Measurements from ENCODE around the gene ERBIN.
"Not testable (repeated sequence)": the region's sequence is repeated elsewhere in the genome, so short reads cannot be mapped to it uniquely, and the experiment has no call there.

The ERBIN gene

DNA sequence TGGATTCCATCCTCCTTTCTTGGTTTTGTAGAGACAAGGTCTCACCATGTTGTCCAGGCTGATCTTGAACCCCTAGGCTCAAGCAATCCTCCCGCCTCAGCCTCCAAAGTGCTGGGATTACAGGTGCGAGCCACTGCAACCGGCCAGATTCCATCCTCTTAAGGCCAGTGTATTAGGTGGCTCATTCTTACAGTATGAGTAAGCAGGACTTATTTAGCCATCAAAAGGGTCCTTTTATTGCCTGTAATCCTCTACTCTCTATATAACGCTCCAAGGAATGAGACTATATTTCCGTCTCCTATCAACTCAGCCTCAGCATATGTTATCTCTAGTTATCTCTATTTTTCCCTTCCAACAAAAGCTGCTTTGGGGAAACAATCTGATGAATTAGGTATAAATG, 3.0 kb upstream of the ERBIN start:
- DNase-seq: no peak

DNA sequence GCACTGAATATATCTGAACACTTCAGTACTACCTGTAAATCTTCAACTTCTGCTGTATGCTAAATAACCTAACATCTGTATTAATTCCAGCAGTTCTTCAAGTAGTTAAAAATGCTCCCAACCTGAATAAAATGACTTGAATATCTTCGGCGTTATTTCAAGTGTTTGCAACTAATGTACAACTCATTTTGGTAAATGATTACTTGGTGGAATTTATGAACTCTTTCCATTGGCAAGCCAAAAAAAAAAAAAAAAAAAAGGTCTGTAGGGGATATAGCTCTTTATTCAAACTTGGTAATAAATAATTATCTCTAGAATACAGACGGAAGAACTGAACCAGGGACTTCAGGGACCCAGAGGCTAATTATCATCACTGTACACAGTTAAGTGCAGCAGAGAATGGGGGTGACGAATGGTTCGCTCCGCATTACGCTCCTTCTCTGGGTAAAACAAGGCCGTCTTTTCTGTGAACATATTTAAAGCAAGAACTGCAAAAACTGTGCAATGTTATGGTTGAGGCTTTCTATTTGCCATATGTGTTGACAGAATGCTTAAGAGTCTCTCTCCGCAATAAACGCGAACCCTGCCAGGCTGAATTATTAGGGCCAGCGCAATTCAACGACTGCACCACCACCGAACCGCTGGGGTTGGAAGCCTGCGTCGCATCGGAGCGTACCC, 1.9 kb upstream of the ERBIN start:
- no peak for DNase-seq

DNA sequence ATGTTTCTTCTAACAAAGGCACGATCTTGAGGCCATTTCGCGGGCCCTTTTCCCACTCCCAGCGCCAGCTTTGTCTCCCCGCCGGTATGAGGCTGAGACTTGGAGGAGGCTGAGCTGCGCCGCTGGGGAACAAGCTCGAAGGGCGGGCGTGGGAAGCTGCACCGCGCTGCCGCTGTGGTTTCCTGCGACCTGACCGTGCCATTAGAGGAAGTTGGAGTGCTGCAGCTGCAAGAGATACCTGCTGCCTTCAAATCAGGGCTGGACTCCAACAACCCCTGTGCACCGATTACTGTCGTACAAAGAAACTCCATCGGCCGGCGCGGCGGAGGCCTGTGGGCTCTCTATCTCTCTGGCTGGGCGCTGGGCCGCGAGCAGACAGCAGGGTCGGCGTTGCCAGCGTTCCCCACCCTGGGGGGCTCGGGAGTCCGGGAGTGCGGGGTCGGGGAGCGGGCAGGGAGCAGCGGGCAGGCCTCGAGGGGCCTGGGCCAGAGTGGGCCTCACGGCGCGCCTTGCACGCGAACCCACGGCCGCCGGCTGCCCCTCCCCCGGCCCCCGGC, 1.3 kb upstream of the ERBIN start:
- DNase-seq: peak; percentile 61

DNA sequence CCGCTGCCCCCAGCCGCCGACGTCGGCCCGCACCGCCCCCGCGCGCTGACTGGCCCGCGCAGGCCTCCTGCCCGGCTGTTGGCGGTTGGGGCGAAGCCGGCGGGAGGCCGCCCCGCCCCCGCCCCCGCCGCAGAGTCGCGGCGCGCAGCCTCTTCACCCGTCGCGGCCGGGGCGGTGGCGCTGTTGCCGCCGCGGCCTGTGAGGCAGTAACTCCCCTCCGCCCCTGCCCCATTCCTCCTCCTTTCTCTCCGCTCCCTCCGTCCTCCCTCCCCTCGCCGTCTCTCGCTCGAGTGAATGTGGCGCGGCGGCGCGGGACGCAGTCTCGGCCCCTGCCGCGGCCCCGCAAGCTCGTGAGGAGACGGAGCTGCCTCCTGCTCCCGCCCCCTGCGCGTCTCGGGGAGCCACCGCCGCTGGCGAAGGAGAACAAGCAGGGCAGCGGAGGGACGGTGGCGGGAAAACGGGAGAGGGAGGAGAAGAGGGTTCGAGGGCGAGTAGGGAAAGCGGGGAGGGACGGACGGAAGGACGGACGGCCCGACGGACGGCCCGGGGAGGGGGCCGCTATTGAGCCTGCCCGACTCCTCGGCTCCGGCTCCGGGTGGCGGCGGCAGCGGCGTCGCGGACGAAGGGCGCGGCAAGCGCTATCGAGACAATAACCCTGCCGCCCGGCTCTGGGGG, 637 bp upstream of the ERBIN start:
- peak; percentile 75 for DNase-seq

DNA sequence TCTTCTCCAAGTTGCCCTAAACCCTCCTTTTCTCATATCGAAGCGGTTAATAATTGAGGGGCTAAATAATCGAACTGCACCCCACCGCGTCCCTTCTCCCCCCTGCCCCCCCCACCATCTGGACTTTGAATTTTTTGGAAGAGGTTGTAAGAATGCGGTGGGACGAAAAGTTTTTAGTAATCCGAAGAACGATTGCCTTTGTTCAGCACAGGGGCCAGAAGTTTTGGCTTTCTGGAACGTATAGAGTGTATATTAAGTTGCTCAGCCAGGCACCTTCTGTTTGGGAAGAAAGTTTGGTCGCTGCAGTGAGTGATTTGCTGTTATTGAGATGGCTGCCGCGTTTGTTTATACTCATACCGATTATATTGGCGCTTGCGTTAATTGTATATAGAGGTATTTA, 518 bp downstream of the ERBIN start:
- no peak for DNase-seq

DNA sequence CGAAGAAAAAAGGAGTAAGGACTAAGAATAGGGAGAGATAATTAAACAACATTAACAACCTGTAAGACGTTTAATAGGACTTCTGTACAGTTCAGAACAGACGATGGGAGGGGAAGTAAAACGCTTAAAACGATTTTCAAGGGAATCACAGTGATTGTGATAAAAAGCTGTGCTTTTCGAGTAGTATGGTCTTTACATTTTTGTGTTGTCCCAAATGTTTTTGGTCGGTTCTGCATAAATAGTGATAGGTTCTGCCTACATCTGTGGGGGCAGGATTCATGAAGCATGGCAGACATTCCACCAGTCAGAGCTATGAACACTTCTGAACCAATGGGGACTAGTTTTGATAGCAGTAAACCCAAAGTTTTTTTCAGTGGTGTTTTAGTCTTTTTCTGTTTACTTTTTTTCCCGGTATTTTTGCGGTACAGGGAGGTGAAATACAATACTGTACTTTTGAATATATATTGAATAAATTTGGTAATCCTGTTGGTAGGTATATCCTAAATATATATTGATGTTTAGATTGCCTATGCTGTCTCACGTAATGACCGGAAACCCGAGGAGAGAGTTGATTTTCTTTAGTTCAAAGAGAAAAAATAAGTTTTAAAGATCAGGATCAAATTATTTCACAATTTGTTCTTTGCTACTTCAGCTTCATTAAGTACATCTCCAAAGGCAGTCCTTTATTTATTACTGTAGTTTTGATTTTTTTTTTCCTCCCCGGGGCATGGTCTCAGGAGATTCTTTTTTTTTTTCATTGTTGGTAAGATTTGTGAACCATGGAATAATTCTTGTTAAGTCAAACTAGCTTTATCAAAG, 1.3 kb downstream of the ERBIN start:
- DNase-seq: no peak

DNA sequence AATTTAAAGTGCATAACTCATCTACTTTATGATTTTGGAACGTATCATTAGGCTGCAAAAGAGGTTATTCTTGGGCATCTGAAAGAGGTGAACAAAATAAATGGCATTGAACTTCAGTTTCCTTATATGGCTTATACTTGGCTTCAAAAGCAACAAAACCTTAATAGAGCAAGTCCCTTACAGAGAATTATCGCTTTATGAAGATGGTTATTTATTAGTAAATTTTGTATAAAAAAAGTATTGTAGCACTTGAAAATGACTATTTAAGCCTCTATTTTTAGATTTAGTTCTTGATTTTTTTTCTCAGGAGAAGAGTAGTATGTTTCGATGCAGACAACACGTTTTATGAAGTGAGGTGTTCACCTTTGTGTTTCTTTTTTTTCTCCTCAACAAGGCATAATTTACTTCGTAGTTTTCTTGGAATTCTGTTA, 2.0 kb downstream of the ERBIN start:
- DNase-seq: no peak

DNA sequence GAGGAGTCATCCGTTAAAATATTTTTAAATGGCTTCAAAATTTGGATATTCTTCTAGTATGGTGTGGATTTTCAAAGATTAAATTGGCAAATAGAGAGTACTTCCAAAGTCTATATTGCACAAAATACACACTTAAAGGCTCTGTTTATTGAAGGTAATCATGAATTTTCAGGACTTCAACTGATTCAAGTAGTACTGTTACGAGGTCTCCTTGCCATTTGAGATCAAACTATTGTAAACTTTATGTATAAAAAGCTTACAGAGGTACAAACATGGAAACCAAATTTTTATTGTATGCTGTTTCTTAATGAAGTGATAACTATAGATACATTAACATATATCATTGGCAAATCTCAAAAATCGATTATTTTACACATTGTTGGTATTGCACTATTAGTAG, 2.5 kb downstream of the ERBIN start:
- DNase-seq: no peak

DNA sequence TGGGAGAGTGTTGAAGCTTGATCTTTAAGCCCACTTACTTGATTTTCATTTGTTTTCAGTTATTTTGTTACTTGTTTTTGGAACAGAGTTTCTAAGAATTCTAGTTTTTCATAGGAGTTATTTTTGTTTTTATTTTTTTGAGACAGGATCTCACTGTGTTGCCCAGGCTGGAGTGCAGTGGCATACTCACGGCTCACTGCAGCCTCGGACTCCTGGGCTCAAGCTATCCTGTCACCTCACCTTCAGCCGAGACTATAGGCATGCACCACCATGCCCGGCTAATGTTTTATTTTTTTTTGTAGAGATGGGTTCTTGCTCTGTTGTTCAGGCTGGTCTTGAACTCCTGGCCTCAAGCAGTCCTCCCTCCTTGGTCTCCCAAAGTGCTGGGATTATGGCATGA, 6.3 kb downstream of the ERBIN start:
- no peak for DNase-seq

DNA sequence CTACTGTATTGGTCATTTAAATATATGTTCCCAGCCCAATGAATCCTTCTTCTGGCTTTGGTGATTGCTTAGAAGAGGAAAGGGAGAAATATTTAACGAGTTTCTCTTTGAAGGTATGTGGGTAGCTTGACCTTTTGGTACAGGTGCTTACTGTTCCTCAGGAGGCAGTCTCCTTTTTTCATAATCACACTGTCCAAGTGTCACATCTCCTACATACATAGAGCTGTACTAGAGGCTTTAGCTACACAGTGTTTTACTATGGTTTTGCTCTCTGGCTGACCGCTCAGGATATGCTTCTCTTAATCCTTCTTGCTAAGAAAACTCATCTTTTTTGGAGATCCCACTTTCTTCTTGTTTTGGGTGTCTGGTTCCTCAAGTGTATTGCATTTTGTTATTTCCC, 6.9 kb downstream of the ERBIN start:
- no peak for DNase-seq

DNA sequence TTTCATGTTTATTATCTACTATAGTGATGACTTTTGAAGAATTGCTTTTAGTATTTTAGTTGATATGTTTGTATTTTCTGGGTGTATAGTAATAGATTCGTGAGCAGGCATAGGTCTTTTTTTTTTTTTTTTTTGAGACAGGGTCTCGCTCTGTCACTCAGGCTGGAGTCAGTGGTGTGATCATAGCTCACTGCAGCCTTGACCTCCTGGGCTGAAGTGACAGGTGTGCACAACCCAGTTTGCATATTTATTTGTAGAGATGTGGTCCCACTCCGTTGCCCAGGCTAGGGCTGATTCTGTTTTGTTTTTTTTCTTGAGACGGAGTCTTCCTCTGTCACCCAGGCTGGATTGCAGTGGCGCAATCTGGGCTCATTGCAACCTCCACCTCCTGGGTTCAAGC, 11.9 kb downstream of the ERBIN start:
- DNase-seq: no peak

DNA sequence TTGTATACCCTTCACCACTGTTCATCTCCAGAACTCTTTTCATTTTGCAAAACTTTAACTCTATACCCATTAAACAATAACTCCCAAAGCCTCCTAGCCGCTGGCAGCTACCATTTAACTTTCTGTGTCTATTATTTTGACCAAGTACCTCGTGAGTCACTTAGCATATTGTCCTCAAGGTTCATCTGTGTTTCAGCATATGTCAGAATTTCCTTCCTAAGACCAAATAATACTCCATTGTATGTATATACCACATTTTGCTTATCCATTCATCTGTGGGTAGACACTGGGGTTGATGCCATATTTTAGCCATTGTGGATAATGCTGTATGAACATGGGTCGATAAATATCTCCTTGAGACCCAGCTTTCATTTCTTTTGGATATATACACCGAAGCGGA, 17.4 kb downstream of the ERBIN start:
- DNase-seq: no peak

DNA sequence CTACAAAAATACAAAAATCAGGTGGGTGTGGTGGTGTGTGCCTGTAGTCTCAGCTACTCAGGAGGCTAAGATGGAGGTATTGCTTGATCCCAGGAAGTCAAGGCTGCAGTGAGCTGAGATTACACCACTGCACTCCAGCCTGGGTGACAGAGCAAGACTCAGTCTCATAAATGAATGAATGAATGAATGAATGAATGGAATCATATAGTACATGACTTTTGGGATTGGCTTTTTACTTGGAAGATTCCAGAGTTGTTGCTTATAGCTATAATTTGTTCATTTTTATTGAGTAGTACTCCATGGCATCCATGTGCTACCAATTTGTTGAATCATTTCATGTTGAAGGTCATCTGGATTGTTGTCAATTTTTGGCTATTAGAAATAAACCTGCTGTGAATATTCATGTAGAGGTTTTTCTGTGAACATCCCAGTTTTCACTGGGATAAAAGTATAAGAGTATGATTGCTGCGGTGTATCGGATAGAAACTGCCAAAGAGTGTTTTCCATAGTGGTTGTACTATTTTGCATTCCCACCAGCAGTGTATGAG, 19.9 kb downstream of the ERBIN start:
- DNase-seq: no peak

DNA sequence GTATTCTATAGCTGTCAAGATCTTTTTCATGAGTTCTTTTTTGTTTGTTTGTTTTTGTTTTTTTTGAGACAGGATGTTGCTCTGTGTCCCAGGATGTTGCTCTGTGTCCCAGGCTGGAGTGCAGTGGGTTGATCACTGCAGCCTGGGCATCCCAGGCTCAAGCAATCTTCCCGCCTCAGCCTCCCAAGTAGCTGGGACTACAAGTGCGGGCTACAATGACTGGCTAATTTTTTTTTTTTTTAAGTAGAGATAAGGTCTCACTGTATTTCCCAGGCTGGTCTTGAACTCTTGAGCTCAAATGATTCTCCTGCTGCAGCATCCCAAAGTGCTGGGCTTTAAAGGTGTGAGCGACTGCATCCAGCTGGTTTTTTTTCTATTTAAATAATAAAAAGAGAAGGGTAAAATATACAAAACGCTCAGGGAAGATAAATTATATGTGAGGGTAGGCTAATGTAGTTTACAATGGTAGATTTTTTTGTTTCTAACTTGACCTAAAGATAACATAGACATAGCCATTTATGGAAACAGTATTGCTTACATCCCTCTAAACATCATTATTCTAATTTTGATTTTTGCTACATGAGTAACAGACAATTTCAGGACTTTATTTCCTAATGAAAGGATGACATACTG, 21.9 kb downstream of the ERBIN start:
- DNase-seq: no peak

DNA sequence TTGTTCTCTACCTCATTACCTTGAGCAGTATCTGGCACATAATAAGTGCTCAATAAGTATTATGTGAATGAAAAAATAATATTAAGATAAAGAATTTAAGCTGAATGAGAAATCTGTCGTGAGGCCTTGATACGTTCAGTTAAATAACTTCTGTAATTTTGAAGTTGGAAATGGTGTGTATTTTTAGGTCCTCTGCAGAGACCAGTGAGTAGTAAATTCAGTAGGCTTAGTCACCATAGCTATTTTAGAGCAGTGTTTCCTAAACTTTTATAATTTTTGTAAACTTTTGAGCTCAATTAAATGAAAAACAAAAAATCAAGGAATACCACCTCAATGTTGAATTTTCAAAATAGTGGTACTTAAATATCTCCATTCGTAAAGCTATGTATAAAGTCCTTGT, 25.0 kb downstream of the ERBIN start:
- DNase-seq: no peak

DNA sequence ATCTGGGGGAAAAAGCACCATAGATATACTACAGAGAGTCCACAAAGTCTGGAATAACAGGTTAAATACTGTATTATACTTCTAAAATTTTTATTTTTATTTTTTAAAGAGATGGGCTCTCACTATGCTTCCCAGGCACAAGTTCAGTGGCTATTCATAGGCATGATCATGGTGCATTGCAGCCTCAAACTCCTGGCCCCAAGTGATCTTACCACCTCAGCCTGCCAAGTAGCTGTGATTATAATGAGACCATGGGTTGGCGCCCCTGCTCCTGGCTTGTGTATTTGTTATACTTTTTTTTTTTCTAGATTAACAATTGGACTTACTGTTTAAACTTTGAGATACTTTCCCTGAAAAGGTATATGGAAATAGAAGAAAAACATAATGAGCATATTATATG, 25.9 kb downstream of the ERBIN start:
- DNase-seq: no peak

DNA sequence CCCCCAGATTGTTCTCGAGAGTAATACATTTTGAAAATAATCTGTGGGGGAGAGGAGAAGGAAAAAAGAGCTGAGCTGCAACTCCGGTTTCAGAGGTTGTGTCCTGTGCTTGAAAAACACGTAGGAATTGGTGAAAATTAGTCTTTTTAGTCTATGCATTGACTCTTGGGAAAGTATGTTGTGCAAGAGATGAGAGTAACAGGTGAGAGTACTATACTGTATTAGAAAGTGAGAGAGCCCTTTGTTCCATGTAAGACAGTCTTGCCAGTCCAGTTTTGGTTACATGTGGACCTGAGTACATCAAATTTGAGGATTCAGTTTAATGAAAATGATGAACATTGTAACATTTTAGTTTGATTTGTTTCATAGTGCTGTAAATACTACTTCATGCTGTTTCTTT, 27.8 kb downstream of the ERBIN start:
- DNase-seq: no peak

DNA sequence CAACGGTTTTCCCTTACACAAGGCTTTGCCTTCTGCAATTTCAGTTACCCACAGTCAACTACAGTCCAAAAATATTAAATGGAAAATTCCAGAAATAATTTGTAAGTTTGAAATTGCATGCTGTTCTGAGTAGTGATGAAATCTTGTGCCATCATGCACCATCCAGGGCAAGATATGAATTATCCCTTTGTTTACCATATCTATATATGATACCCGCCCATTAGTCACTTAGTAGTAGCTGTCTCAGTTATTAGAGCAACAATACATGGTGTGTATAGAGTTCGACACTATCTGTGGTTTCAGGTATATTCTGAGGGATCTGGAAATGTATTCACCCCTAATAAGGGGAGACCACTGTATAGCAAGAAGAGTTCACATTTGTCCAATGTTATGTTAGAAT, 29.4 kb downstream of the ERBIN start:
- no peak for DNase-seq

DNA sequence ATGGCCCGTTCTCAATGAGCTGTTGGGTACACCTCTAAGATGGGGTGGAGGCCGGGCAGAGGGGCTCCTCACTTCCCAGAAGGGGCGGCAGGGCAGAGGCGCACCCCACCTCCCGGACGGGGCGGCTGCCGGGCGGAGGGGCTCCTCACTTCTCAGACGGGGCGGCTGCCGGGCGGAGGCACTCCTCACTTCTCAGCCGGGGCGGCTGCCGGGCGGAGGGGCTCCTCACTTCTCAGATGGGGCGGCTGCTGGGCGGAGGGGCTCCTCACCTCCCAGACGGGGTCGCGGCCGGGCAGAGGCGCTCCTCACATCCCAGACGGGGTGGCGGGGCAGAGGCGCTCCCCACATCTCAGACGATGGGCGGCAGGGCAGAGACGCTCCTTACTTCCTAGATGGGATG, 31.3 kb downstream of the ERBIN start:
- DNase-seq: not testable (repeated sequence)

DNA sequence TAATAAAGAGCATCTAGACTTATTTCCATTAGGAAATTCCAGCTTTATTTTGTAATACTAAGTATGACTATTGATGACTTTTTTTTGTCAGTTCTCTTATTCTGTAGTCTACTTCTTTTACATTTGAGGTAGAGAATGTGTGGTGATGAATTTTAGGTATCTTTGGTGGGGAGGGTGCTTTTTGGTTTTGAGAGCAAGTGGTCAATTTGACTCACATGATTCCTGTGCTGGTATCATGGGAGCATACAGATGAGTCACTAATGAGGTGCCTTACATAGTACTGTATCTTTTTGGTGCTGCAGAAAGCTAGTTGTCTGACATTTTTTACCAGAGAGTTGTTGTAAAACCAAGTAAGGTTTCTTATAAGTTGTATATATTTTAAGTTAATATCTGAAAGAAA, 35.3 kb downstream of the ERBIN start:
- DNase-seq: no peak

DNA sequence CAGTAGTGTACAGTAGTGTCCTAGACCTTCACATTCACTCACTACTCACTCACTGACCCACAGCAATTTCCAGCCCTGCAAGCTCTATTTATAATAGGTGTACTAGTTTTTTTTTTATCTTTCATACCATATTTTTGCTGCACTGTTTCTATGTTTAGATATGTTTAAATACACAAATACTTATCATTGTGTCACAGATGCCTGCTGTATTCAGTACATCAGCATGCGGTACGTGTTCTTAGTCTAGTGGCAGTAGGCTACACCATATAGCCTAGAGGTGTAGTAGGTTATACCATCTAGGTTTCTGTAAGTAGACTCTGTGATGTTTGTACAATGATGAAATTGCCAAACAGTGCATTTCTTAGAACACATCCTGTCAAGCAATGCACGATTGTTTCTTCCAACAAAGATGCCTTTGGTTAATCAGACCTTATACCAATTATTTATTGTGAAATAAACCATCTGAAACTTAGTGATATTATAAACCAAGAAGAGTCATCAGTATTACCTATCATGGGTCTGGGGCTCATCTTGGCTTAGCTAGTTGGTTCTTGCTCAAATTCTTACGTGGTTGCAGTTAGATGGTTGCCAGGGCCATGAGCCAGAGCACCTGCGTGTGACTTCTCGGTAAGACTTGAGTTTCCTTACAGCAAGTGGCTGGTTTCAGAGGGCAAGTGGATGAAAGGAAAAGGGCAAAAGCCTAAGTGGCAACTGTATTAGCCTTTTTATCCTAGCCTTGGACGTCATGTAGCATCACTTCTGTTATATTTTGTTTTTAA, 41.1 kb downstream of the ERBIN start:
- no peak for DNase-seq
